ENCODE data around the gene OPHN1. TPM values are rescaled to one million over a fixed set of nuclear protein-coding genes. Genes with fewer than 3 reads are reported as not detected.

OPHN1 gene
- total RNA-seq, 1 donor from 2014 or later, result 10.9 TPM

GRCh38 chrX:68428431-68428830, 4.9 kb downstream of the OPHN1 start:
- Mint-ChIP-seq H3K4me3 (ENCODE audit: unreplicated experiment) (no peak overlapping the region), H3K27ac (ENCODE audit: unreplicated experiment) (no peak overlapping the region), H3K9me3 (ENCODE audit: unreplicated experiment) (peaks cover 5% of the 10 kb centered on the region), H3K27me3 (ENCODE audit: unreplicated experiment) (no peaks in the 10 kb centered on the region), H3K4me1 (ENCODE audit: unreplicated experiment) (peaks cover 18% of the 10 kb centered on the region), H3K36me3 (ENCODE audit: unreplicated experiment) (no peaks in the 10 kb centered on the region)
- no peak for TF ChIP-seq CTCF (IDR thresholded peaks at IDR 0.05)
- no peak for DNase-seq (ENCODE audit: extremely low spot score, unreplicated experiment)

- Mint-ChIP-seq H3K9me3 (ENCODE audit: unreplicated experiment) (peaks cover 5% of the 10 kb centered on the region), H3K36me3 (ENCODE audit: unreplicated experiment) (peaks cover 3% of the 10 kb centered on the region)
- DNase-seq (ENCODE audit: extremely low spot score, unreplicated experiment), result no peak
Measured at GRCh38 chrX:68424719-68425118, 8.6 kb downstream of the OPHN1 start.

DNA sequence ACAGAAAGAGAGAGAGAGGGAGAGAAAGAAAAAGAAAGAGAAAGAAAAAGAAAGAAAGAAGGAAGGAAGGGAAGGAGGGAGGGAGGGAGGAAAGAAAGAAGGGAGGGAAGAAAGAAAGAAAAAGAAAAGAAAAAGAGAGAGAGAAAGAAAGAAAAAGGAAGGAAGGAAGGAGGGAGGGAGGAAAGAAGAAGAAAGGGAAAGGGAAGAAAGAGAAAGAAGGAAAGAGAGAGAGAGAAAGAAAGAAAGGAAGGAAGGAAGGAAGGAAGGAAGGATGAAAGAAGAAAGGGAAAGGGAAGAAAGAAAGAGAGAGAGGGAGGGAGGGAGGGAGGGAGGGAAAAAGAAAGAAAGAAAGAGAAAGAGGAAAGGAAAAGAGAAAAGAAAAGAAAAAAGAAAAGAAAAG, 10.8 kb downstream of the OPHN1 start:
- DNase-seq (ENCODE audit: extremely low spot score, unreplicated experiment), result no peak
- Mint-ChIP-seq H3K4me1 (ENCODE audit: unreplicated experiment) (peaks cover 14% of the 10 kb centered on the region), H3K9me3 (ENCODE audit: unreplicated experiment) (peaks cover 9% of the 10 kb centered on the region), H3K27me3 (ENCODE audit: unreplicated experiment) (no peaks in the 10 kb centered on the region), H3K4me3 (ENCODE audit: unreplicated experiment) (no peak overlapping the region), H3K36me3 (ENCODE audit: unreplicated experiment) (peaks cover 3% of the 10 kb centered on the region), H3K27ac (ENCODE audit: unreplicated experiment) (no peak overlapping the region)
- TF ChIP-seq CTCF (IDR thresholded peaks at IDR 0.05), result no peak

More at GRCh38 chrX:68424719-68425118, 8.6 kb downstream of the OPHN1 start:
- TF ChIP-seq CTCF (IDR thresholded peaks at IDR 0.05), result no peak
- H3K4me3 Mint-ChIP-seq (ENCODE audit: unreplicated experiment), result no peak overlapping the region
- peaks cover 20% of the 10 kb centered on the region for H3K4me1 Mint-ChIP-seq (ENCODE audit: unreplicated experiment)
- H3K27me3 Mint-ChIP-seq (ENCODE audit: unreplicated experiment), result no peaks in the 10 kb centered on the region
- H3K27ac Mint-ChIP-seq (ENCODE audit: unreplicated experiment), result no peak overlapping the region

DNA sequence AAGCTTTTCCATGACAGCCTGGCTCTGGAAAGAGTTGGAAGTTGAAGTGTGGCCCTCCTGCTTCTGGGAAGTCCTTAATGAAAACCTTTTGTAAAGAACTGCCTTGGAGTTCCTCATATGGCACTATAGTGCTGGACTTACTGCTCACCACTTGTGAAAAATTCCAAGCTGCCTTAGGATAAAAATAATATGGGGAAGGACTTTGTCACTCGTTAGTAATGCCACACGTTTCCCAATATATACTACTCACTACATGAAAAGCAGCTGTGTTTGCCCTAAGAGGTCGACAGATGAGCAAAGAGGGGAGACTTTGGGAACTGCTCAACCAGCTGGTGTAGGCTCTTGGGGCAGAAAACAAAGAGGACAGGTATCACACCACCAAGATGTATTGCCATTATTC, 11.7 kb downstream of the OPHN1 start:
- Mint-ChIP-seq H3K36me3 (ENCODE audit: unreplicated experiment) (peaks cover 3% of the 10 kb centered on the region), H3K4me1 (ENCODE audit: unreplicated experiment) (peaks cover 14% of the 10 kb centered on the region), H3K27ac (ENCODE audit: unreplicated experiment) (no peak overlapping the region), H3K9me3 (ENCODE audit: unreplicated experiment) (peaks cover 9% of the 10 kb centered on the region), H3K27me3 (ENCODE audit: unreplicated experiment) (no peaks in the 10 kb centered on the region), H3K4me3 (ENCODE audit: unreplicated experiment) (no peak overlapping the region)
- DNase-seq (ENCODE audit: extremely low spot score, unreplicated experiment), result no peak
- no peak for TF ChIP-seq CTCF (IDR thresholded peaks at IDR 0.05)

DNA sequence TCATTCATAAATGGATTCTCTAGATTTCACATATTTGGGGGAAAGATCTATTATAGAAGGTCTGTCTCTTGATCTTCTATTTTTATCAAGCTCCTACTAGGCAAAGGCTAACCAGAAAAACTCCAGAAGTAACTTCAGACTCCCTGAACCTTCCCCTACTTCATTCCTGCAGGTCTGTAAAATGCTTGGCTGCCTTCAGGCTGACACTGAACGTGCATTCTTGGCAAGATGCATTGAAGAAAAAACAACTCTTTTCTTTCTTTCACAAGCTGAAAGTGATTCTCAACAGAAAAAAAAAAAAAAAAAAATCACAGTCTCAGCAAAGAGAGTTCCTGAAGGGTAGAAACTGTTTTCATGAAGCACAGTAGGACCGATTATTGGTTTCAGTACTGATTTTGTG, 12.7 kb downstream of the OPHN1 start:
- no peak for TF ChIP-seq CTCF (IDR thresholded peaks at IDR 0.05)
- no peak overlapping the region for H3K27ac Mint-ChIP-seq (ENCODE audit: unreplicated experiment)
- H3K36me3 Mint-ChIP-seq (ENCODE audit: unreplicated experiment), result peaks cover 3% of the 10 kb centered on the region
- H3K4me1 Mint-ChIP-seq (ENCODE audit: unreplicated experiment), result peaks cover 14% of the 10 kb centered on the region
- H3K9me3 Mint-ChIP-seq (ENCODE audit: unreplicated experiment), result peaks cover 9% of the 10 kb centered on the region
- H3K27me3 Mint-ChIP-seq (ENCODE audit: unreplicated experiment), result no peaks in the 10 kb centered on the region
- no peak overlapping the region for H3K4me3 Mint-ChIP-seq (ENCODE audit: unreplicated experiment)
- no peak for DNase-seq (ENCODE audit: extremely low spot score, unreplicated experiment)

All from osteocyte (in vitro differentiated cells).